ENCODE measurements around the gene PGM1. TPM values are rescaled to one million over a fixed set of nuclear protein-coding genes. Genes with fewer than 3 reads are reported as not detected.

Gene PGM1
- total and polyA plus RNA-seq, 10 of the 15 experiments (the other 5 are each of a cell fraction or from before 2014, with no cell fraction given) = 22.5 to 72.6 (median 50.8) TPM

GRCh38 chr1:63662841-63663240, 69.6 kb downstream of the PGM1 start:
- FAIRE-seq = no peak
- no peak for TF ChIP-seq POLR2AphosphoS2 (IDR thresholded peaks at IDR 0.05; ENCODE audit: low read depth, low read length)
- no peak for TF ChIP-seq ZNF622 (IDR thresholded peaks at IDR 0.05)
- no peak for TF ChIP-seq CREM (IDR thresholded peaks at IDR 0.05; ENCODE audit: low read depth)
- no peak for TF ChIP-seq CUX1 (IDR thresholded peaks at IDR 0.05; ENCODE audit: insufficient replicate concordance, low read depth, low read length)
- TF ChIP-seq RB1 (IDR thresholded peaks at IDR 0.05; ENCODE audit: borderline replicate concordance) = no peak
- no peak for TF ChIP-seq STAT1 (conservative IDR thresholded peaks at IDR 0.05)
- TF ChIP-seq RAD51 (IDR thresholded peaks at IDR 0.05) = no peak
- no peak for TF ChIP-seq ZBTB40 (IDR thresholded peaks at IDR 0.05; ENCODE audit: borderline replicate concordance)
- no peak for TF ChIP-seq WRNIP1 (IDR thresholded peaks at IDR 0.05; ENCODE audit: borderline replicate concordance, low read depth, low read length)
- no peak for TF ChIP-seq REST (IDR thresholded peaks at IDR 0.05; ENCODE audit: low read depth, low read length)
- TF ChIP-seq HCFC1 (IDR thresholded peaks at IDR 0.05; ENCODE audit: low read length) = no peak
- no peak for TF ChIP-seq MXI1 (IDR thresholded peaks at IDR 0.05; ENCODE audit: low read depth, low read length)
- TF ChIP-seq PAX8 (IDR thresholded peaks at IDR 0.05) = no peak

More at GRCh38 chr1:63662841-63663240, 69.6 kb downstream of the PGM1 start:
- Histone ChIP-seq H3K4me3 (no peak overlapping the region), H3K27ac (ENCODE audit: control insufficient read depth, insufficient read depth) (no peak overlapping the region), H2AFZ (ENCODE audit: control insufficient read depth, low read depth, low read length) (no peak overlapping the region), H3K4me2 (ENCODE audit: control insufficient read depth, insufficient read depth) (no peak overlapping the region), H3K9me3 (replicated peaks; ENCODE audit: control insufficient read depth, insufficient read depth, low read length) (no peaks in the 10 kb centered on the region), H3K4me1 (ENCODE audit: control insufficient read depth, insufficient read depth, low read length) (no peaks in the 10 kb centered on the region), H3K36me3 (ENCODE audit: control insufficient read depth in 2 of 2, insufficient read depth in 2 of 2, low read length in 1 of 2) (peaks cover 2 to 5% of the 10 kb centered on the region in 2 experiments; a peak in 3 of 4 replicates), H3K9ac (ENCODE audit: control insufficient read depth, insufficient read depth, low read length) (no peak overlapping the region), H3K27me3 (replicated peaks in 1 of 2; ENCODE audit: control insufficient read depth in 2 of 2, insufficient read depth in 2 of 2, low read length in 1 of 2) (no peaks in the 10 kb centered on the region), H4K20me1 (ENCODE audit: control insufficient read depth, insufficient read depth) (no peaks in the 10 kb centered on the region), H3K79me2 (ENCODE audit: control insufficient read depth, insufficient read depth, low read length) (no peaks in the 10 kb centered on the region)
- ATAC-seq (no peak), DNase-seq (ENCODE audit: low read depth, low spot score) (no peak)
- WGBS (ENCODE audit: insufficient coverage, insufficient replicate concordance, low lambda C conversion rate, missing lambda C conversion rate) = 96% methylated on average over 4 of the region's 4 CpGs
- in situ Hi-C loops (cut with MboI) = no loop called here
- intact Hi-C loops (cut with micrococcal nuclease; ENCODE audit: unreplicated experiment) = no loop called here
- ChIA-PET RAD21 (ENCODE audit: unreplicated experiment) (no interaction called here), POLR2A (no interaction called here), SMC1A (ENCODE audit: uncharacterized antibody, unreplicated experiment) (interaction anchor here (1.4 kb wide), 1 partner anchor 486 kb away, joined by 3 read pairs; no protein-coding TSS in a partner anchor), CTCF (no interaction called here)
- no TSS peak for BruUV-seq (replicated peaks)

All from GM12878 (cell line).